Embryonic facial prominence (tissue), 1 donor: Measurements from ENCODE around the gene STPG3.

Experiments used
- DNase-seq: peaks from one replicate; pipeline ENCODE4 v3.0.0-alpha.2; 2016; ENCODE audit errors: extremely low spot score

STPG3 gene

DNA sequence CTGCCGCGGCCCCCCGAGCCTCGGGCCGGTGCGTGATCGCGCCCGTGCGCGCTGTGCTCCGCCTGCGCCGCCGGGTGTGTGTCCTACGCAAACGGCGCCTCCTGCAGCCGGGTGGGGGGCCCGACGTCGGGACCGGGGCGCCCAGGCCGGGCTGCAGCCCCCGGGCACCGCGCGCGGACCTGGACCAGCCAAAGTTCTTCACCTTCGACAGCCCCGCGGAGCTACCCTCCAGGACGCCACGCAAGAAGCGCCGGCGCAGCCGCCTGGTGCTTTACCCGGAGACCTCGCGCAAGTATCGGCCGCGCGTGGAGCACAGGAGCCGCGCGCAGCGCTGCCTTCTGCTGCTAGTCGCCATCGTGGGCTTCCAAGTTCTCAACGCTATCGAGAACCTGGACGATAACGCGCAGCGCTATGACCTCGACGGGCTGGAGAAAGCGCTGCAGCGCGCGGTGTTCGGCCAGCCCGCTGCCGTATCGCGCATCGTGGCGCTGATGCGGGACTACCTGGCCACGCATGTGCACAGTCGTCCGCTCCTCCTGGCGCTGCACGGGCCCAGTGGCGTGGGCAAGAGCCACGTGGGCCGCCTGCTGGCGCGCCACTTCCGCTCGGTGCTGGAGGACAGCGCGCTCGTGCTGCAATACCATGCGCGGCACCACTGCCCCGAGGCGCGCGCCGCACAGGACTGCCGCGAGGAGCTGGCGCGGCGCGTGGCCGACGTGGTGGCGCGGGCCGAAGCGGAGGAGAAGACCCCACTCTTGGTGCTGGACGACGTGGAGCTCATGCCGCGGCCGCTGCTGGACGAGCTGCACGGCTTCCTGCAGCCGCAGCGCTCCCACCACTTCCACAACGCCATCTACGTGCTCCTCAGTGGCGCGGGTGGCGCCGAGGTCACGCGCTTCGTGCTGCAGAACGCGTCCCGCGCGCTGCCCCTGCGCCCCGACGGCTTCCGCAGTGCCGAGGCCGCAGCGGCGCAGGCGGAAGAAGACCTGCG lies 27.9 kb downstream of the STPG3 start:
- DNase-seq: no peak

DNA sequence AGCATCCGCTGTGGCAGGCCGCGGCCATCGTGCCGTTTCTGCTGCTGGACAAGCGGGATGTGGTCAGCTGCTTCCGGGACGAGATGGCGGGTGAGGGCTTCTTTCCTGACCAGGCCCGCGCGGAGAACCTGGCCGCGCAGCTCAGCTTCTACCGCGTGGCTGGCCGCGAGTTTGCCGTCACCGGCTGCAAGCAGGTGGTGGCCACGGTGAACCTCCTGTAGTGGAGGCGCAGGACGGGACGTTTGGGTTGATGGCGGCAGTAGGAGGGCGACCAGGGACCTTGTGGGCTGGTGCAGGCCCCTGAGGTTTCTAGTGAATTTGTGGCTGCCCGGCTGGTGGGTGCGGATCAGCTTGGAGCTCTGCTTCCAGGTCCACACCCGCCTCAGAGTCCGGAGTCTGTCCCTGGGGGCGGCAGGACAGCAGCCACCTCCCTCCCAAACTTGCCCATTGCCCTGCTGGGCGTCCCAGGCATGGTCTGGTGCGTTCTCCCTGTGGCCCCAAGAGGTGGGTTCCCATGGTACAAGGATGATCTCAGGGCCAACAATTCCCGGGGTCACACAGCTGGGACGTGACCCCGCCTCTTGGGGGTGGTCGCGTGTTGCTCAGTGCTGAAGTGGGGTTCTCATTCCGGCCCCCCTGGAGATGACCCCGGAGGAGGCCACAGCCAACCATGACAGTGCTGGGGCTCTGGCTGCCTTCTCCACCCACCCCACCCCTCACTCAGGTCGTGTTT lies 28.8 kb downstream of the STPG3 start:
- no peak for DNase-seq

DNA sequence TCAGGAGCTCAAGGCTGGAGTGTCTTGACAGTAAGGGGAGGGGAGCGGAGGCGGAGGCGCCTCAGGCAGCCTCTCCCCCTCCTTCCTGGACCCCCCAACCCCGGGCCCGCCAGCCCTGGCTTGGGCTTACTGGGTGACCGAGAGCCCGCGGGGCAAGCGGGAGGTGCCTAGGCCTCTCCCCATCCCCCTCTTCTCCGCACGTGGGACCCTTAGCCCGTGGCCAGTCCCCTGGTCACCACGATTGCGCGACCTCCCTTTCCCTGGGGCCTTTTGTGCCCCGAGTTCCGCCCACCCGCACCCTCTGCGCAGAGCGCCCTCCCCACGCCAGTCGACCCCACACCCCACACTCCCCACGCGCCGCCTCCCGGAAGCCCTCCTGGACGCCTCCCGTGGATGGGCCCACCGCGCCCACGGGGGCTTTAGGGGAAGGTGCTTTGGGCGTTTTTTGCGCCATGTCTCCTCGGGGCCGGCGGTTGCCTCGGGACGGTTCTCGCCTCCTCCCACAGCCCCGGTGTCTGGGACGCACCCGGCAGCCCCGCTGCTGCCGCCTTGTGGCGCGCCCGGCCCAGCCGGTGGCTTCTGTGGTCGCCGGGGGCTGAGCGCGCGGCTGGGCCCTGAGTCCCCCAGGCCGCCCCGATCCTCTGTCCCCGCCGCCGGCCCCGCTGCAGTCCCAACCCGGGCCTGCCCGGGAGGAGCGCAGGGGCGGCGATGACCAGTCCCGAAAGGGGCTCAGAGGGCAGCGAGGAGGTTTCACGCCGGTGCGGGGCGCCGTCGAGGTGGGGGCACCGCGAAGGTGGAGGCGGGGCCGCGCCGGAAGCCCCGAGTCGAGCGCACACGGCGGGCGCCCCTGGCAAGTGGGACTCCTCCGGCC lies 29.6 kb downstream of the STPG3 start:
- DNase-seq: no peak

DNA sequence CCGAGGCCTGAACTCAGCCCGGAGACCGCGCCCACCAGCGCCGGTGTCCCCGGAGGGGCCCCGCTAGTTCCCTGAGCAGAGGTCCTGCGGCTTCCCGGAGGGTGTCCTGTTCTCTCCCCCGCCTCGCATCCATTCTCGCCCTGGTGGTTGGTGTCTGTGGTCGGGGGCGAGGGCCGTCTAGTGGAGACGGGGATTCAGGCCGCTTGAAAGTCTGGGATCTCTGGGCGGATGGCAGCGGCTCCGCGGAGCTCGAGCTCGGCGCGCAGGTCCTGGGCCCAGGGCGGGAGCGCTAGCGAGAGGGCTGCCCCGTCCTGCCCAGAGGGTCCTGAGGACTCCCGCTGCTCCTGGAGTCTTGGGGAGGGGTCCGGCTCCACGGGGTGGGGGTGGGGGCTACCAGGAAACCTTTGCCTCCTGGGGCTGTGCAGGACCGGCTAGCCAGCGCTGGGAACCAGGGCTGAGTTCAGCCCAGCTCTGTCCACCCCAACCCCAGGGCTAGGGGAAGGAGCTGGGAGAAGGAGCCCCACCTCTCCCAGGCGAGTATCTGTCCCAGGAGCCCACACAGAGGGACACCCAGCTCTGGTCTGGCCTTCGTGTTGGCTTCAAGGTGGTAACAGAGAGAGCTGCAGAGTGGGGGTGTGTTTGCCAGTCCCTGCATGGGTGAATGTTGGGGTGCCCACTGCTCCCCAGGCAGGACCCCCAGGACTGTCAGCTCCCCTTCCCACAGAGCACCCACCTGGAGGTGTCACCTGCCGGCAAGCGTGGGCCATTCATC lies 30.4 kb downstream of the STPG3 start:
- DNase-seq: no peak

DNA sequence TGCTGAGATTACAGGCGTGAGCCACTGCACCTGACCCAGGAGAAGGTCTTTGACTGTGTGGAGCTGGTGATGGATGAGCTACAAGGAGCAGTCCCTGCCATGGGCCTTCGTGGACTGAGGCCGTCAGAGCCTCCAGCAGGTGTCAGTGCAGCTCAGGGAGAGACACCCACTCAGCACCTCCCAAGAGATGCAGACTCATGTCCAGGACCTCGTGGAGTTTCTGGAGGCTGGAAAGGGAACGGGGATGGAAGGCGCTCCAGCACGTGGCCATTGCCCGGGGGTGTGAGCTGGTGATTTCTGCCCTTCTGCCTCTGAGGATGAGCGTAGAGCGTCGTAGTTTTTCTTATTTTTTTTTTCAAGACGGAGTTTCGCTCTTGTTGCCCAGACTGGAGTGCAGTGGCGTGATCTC lies 35.9 kb downstream of the STPG3 start:
- no peak for DNase-seq

GRCh38 chr9:137293094-137293481 lies 42.0 kb downstream of the STPG3 start:
- DNase-seq: no peak

GRCh38 chr9:137293482-137294090 lies 42.5 kb downstream of the STPG3 start:
- no peak for DNase-seq

- no peak for DNase-seq
Measured at GRCh38 chr9:137294091-137294680, 43.1 kb downstream of the STPG3 start.

DNA sequence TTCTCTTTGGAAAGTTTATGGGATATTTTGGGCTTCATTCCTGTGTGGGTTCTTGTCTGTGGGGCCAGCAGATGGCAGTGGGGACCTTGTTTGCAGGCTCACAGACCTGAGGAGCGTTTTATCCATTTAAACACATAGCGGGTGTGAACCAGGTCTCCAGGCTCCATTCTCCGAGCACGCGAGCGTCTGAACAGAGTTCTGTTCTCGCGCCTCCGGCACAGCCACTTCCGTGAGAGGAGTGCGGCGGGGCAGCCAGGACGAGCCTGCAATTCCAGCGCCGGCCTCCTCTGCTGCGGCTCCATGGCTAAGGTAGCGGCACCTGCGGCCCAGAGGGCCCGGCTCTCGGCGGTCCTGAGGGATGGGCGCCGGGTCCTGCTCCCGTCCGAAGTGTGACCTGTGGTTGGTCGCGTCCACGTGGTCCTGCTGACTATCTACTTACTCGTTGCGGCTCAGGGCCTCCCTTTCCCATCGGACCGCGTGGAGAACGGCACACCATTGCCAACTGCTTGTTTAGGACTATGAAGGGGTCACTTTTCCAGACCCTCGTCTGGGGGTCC lies 43.7 kb downstream of the STPG3 start:
- DNase-seq: no peak

DNA sequence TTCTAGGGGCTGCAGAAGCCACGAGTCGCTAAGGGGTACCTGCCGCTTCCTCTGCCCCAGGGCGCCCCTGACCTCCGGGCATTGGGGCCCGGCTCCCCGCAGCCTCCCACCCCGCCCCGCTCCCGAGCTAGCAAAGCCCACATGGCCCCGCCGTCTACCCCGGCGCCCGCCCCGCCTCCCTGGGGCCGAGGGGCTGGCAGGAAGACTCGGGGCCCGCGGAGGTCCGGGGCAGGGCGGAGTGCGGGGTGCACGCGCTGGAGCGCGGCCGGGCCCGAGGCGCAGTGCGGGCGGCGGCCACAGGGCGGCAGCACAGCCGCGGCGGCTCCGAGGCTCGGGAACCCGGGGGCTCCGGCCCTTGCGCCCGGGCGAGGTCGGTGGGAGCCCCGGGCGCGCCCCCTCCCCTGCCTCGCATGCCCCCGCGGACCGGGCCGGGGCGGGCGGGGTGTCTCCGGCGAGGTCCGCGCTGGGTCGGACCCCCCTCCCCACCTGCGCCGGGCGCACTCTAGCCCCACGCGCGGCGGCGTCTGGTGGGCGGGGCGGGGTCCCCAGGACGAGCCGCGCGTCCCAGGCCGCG lies 44.2 kb downstream of the STPG3 start:
- no peak for DNase-seq

DNA sequence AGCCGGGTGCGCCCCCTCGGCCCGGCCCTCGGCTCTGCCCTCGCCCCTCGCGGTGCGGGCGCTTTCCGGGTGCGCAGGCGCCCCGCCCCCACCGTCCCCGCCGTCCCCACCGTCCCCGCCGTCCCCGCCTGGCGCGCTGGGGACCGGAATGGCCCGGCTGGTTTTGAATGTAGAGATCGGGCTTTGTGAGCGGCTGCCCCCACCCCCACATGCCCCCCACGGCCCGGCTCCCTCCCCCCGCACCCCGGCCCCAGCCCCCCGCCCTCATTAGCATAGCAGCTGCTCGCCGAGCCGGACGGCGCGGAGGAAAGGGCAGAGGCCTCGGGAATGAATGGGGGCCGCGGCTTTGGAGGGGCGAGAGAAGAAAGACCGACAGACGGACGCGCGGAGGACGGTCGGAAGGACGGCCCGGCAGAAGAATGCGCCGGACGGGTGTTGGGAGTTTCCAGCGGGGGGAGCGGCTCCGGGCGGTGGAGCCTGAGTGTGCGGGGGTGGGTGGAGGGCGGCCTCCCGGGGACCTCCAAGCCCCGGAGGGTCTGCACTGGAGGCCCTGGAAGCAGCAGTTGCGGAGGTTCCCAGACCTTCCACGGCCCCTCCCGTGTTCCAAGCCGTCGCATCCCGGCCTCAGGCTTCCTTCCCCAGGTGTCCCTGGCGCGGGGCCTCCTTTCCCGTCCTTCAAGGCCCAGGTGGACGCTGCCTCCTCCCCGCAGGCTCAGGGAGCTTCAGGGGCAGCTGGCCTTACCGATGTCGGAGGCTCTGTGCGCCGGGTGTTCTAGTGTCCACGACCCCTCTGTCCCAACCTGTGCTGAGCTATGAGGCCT lies 45.0 kb downstream of the STPG3 start:
- no peak for DNase-seq

DNA sequence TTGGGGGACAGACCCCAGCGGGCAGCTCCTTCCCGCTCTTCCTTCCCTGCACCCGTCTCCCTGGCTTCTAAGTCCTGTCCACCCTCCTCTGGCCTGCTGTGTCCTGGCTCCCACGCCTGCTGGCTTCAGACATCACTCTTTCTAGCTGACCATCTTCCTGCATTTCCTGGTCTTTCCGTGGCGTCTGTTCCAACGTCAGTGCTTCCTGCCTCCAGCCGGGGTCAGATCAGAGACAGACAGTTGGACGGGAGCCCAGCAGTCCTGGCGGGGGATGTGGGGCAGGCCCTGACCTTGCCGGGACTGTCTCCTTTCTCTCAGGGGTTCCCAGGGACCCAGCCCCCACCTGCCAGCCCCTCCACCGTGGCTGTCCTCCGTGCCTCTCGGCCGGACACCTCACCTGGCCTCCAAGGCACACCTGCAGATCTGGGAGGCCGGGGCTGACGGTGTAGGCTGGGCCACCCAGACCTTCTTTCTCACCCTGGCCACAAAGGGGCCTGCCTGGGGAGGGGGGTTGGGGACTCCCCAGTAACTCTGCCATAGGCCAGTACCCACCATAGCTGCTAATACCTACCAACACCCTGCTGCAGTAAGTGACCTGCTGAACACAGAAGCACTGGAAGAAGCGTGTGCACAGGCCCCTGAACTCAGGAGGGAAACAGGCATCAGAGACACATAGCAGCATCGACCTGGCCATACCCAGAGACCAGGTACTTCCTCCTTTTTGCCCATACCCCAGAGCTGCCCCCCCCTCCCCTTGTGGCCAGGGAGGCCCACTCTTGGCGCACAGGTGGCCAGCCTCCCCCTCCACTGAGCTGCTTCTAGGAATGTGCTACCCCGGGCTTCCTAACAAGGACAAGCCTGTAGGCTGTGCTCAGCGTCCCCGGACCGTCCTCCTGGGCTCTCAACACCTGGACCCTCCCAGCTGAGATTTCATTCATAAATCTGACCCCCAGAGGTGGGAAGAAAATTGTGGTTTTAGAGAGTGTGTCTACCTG lies 45.9 kb downstream of the STPG3 start:
- no peak for DNase-seq

DNA sequence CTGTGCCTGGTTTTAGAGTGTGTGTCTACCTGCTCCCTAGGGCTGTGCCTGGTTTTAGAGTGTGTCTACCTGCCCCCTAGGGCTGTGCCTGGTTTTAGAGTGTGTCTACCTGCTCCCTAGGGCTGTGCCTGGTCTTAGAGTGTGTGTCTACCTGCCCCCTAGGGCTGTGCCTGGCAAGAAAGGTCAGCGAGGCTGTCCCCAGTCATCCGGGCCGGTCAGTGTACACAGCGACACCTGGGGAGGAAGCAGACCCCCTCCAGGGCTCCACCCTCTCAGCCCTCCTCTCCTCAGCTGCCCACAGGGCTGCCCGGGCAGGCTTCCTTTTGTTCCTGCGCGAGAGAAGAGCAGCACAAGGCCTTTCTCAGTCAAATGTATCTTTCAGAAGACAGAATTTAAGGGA lies 46.9 kb downstream of the STPG3 start:
- DNase-seq: no peak

GRCh38 chr9:137298401-137299202 lies 47.5 kb downstream of the STPG3 start:
- no peak for DNase-seq

DNA sequence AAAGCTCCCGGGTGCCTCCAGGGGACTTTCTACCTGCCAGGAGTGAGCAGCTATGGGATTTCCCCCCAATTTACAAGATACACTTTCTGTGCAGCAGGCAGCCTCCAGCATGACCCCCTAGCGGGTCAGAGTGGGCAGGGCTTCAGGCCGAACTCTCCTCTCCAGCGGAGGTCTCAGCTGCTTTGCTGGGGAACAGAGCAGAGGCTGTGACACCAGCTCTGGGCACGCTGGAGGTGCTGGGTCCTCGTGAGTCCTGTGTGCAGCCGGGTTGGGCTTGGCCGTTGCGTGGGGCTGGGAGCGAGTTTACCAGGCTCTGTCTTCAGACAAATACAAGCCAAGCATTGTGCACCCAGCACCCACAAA lies 48.1 kb downstream of the STPG3 start:
- no peak for DNase-seq

GRCh38 chr9:137299938-137300337 lies 48.9 kb downstream of the STPG3 start:
- DNase-seq: no peak

DNA sequence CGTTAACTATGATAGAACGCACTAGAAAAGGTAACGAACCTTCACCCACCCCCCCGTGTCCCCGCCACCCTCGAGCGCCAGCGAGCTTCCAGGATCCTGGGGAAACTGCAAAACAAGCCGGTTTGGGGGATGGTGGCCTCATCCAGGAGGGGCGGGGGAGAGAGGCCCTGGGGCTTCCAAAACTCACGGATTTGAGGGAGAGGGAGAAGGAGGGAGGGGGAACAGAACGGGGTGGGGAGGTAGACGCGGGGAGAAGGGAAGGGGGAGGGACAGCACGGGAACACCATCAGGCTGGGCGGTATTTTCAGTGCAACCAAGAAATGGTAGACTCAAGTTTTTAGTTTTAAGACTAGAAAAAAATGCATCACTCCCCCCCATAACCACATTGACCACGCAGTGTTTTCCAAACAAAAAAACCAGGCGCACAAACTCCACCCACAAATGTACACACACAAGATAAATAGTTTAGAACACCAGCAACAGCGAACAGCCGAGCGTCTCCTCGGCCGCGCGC lies 49.5 kb downstream of the STPG3 start:
- DNase-seq: no peak
